ENCODE data around the gene GASK1A. TPM values are rescaled to one million over a fixed set of nuclear protein-coding genes. Genes with fewer than 3 reads are reported as not detected.

GASK1A gene
- total RNA-seq, 3 donors from 2014 or later: 10.1 to 22.6 (median 20.5) TPM

- DNase-seq (ENCODE audit: low spot score in 2 of 2): no peak
- H3K4me1 ChIP-seq: no peaks in the 10 kb centered on the region
- intact Hi-C loops (cut with DNase I; ENCODE audit: low total_unique reads): no loop called here
These were observed 110.0 kb downstream of the GASK1A start for GRCh38 chr3:43089081-43089480.

DNA sequence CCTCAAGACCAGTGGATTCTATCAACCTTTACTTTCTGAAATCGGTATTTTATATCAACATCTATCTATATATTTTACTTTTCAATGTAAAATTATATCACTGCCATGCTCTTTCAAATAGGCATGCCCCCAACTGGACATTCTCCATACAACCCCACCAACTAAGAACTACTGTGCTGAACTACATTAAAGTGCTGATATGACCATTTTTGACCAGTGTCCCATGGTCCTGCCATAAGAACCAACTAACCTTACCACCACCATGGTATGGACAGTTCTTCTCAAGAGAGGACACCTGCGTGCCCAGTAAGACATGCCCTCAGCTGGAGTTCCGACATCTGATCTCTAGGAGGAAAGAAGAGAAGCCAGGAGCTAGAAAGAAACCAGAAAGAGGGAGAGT is 111.1 kb downstream of the GASK1A start:
- no peaks in the 10 kb centered on the region for H3K36me3 ChIP-seq
- TF ChIP-seq, protein P1, sequence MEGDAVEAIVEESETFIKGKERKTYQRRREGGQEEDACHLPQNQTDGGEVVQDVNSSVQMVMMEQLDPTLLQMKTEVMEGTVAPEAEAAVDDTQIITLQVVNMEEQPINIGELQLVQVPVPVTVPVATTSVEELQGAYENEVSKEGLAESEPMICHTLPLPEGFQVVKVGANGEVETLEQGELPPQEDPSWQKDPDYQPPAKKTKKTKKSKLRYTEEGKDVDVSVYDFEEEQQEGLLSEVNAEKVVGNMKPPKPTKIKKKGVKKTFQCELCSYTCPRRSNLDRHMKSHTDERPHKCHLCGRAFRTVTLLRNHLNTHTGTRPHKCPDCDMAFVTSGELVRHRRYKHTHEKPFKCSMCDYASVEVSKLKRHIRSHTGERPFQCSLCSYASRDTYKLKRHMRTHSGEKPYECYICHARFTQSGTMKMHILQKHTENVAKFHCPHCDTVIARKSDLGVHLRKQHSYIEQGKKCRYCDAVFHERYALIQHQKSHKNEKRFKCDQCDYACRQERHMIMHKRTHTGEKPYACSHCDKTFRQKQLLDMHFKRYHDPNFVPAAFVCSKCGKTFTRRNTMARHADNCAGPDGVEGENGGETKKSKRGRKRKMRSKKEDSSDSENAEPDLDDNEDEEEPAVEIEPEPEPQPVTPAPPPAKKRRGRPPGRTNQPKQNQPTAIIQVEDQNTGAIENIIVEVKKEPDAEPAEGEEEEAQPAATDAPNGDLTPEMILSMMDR (IDR thresholded peaks at IDR 0.05): no peak
- TF ChIP-seq POLR2AphosphoS5 (IDR thresholded peaks at IDR 0.05) (no peak), POLR2A (IDR thresholded peaks at IDR 0.05) (no peak)
- intact Hi-C loops (cut with DNase I; ENCODE audit: low total_unique reads): no loop called here
- H3K27me3 ChIP-seq: no peaks in the 10 kb centered on the region
- no peak overlapping the region for H3K27ac ChIP-seq
- H3K4me1 ChIP-seq: no peaks in the 10 kb centered on the region
- DNase-seq (ENCODE audit: low spot score in 2 of 2): no peak
- no peaks in the 10 kb centered on the region for H3K9me3 ChIP-seq
- H3K4me3 ChIP-seq: no peak overlapping the region

More at GRCh38 chr3:43089081-43089480, 110.0 kb downstream of the GASK1A start:
- Histone ChIP-seq H3K27me3 (no peaks in the 10 kb centered on the region), H3K27ac (no peak overlapping the region), H3K36me3 (no peaks in the 10 kb centered on the region), H3K9me3 (no peaks in the 10 kb centered on the region), H3K4me3 (no peak overlapping the region)
- TF ChIP-seq POLR2A (IDR thresholded peaks at IDR 0.05): no peak
- TF ChIP-seq POLR2AphosphoS5 (IDR thresholded peaks at IDR 0.05): no peak
- TF ChIP-seq, protein P1 (IDR thresholded peaks at IDR 0.05): no peak

GRCh38 chr3:43091481-43091880 is 112.4 kb downstream of the GASK1A start:
- Histone ChIP-seq H3K27me3 (no peaks in the 10 kb centered on the region), H3K9me3 (no peaks in the 10 kb centered on the region), H3K4me3 (no peak overlapping the region), H3K36me3 (no peaks in the 10 kb centered on the region), H3K4me1 (no peaks in the 10 kb centered on the region), H3K27ac (no peak overlapping the region)
- intact Hi-C loops (cut with DNase I; ENCODE audit: low total_unique reads): no loop called here
- no peak for DNase-seq (ENCODE audit: low spot score in 2 of 2)
- TF ChIP-seq, protein P1 (IDR thresholded peaks at IDR 0.05): no peak
- TF ChIP-seq POLR2A (IDR thresholded peaks at IDR 0.05): no peak

GRCh38 chr3:43093006-43093405 is 113.9 kb downstream of the GASK1A start:
- Histone ChIP-seq H3K4me3 (no peak overlapping the region), H3K4me1 (no peaks in the 10 kb centered on the region), H3K36me3 (no peaks in the 10 kb centered on the region), H3K9me3 (no peaks in the 10 kb centered on the region), H3K27me3 (no peaks in the 10 kb centered on the region), H3K27ac (no peak overlapping the region)
- intact Hi-C loops (cut with DNase I; ENCODE audit: low total_unique reads): no loop called here
- TF ChIP-seq, protein P1 (IDR thresholded peaks at IDR 0.05): no peak
- TF ChIP-seq POLR2AphosphoS5 (IDR thresholded peaks at IDR 0.05): no peak
- no peak for DNase-seq (ENCODE audit: low spot score in 2 of 2)

- Histone ChIP-seq H3K36me3 (no peaks in the 10 kb centered on the region), H3K9me3 (no peaks in the 10 kb centered on the region), H3K4me1 (no peaks in the 10 kb centered on the region), H3K4me3 (no peak overlapping the region), H3K27ac (no peak overlapping the region), H3K27me3 (no peaks in the 10 kb centered on the region)
- TF ChIP-seq, protein P1 (IDR thresholded peaks at IDR 0.05): no peak
- TF ChIP-seq POLR2AphosphoS5 (IDR thresholded peaks at IDR 0.05) (no peak), POLR2A (IDR thresholded peaks at IDR 0.05) (no peak)
- intact Hi-C loops (cut with DNase I; ENCODE audit: low total_unique reads): no loop called here
- no peak for DNase-seq (ENCODE audit: low spot score in 2 of 2)
These were observed 114.9 kb downstream of the GASK1A start for GRCh38 chr3:43093974-43094373.

All from breast epithelium (tissue), 4 donors.